ENCODE data around the gene RAB38.

RAB38 gene

DNA sequence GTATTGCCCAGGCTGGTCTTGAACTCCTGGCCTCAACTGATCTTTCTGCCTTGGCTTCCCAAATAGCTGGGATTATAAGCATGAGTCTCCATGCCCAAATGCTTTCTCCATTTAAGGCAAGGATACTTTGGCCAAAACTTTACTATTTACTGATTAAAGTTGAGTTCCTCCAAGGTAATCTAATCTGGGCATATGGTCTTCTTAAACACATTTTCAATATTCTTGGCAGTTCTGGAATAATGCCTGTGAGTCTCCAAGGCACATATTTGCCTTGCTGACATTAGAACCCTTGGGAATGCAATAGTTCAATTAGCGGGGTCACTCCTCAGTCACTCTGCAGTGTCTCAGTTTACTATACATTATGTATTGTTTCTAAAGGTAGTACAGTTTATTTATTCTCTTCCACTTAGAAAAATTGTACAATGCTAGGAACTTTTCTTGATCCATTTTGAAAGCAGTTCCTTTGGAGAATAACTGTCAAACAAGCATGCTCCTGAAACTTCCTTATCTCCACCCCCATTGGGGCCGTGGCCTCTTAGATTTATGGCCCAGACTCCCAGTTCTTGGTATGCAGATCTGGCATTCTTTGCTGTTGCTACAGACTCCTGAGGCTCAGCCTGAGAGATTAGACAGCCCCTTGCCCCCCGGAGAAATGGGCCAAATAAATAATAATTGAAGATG, 13.1 kb upstream of the RAB38 start:
- Histone ChIP-seq H3K9ac (ENCODE audit: low read length) (no peak overlapping the region), H3K18ac (ENCODE audit: low read length) (no peak overlapping the region), H4K8ac (ENCODE audit: low read depth, low read length) (no peak overlapping the region), H3K4me3 (ENCODE audit: low read depth, low read length) (no peak overlapping the region), H3K79me2 (ENCODE audit: control insufficient read depth, insufficient read depth, low read length, poor library complexity) (no peaks in the 10 kb centered on the region), H3K27me3 (ENCODE audit: insufficient read depth, low read length) (no peaks in the 10 kb centered on the region), H2AK5ac (ENCODE audit: low read length) (no peak overlapping the region), H2BK5ac (ENCODE audit: low read depth, low read length, poor library complexity) (no peak overlapping the region), H3K27ac (ENCODE audit: low read depth, low read length) (no peak overlapping the region), H3K23ac (ENCODE audit: low read length) (no peak overlapping the region), H3K36me3 (ENCODE audit: control insufficient read depth in 1 of 2, insufficient read depth in 2 of 2, low read length in 2 of 2) (no peaks in the 10 kb centered on the region), H3K79me1 (ENCODE audit: low read length) (no peaks in the 10 kb centered on the region), H3K4ac (ENCODE audit: low read depth, low read length) (no peak overlapping the region), H4K91ac (ENCODE audit: low read depth, low read length) (no peak overlapping the region), H2AFZ (ENCODE audit: insufficient read depth, low read length, poor library complexity) (no peak overlapping the region), H2BK12ac (ENCODE audit: low read length) (no peak overlapping the region), H2BK120ac (ENCODE audit: insufficient read depth, low read length, poor library complexity) (no peak overlapping the region), H4K12ac (ENCODE audit: low read depth, low read length) (no peak overlapping the region), H3K9me3 (ENCODE audit: insufficient read depth, low read depth, low read length) (no peaks in the 10 kb centered on the region), H3K4me2 (ENCODE audit: low read length) (no peak overlapping the region), H3K14ac (ENCODE audit: low read length) (no peak overlapping the region), H3K4me1 (ENCODE audit: control insufficient read depth in 1 of 2, insufficient read depth in 2 of 2, low read length in 2 of 2) (peaks cover 0 to 2% of the 10 kb centered on the region in 2 experiments)
- no peak for DNase-seq
- no CpG with 5 or more reads among the region's 3 CpGs for WGBS (ENCODE audit: extremely low coverage, insufficient coverage, insufficient read length)

- no peak overlapping the region for H3K4me3 ChIP-seq (ENCODE audit: low read depth, low read length)
- H3K14ac ChIP-seq (ENCODE audit: low read length) = no peak overlapping the region
- H4K91ac ChIP-seq (ENCODE audit: low read depth, low read length) = no peak overlapping the region
- no CpG with 5 or more reads among the region's 3 CpGs for WGBS (ENCODE audit: extremely low coverage, insufficient coverage, insufficient read length)
- H3K18ac ChIP-seq (ENCODE audit: low read length) = no peak overlapping the region
- H3K4me2 ChIP-seq (ENCODE audit: low read length) = no peak overlapping the region
- no peaks in the 10 kb centered on the region for H3K27me3 ChIP-seq (ENCODE audit: insufficient read depth, low read length)
- no peak overlapping the region for H2BK12ac ChIP-seq (ENCODE audit: low read length)
- no peak overlapping the region for H3K4ac ChIP-seq (ENCODE audit: low read depth, low read length)
- H3K23ac ChIP-seq (ENCODE audit: low read length) = no peak overlapping the region
- H3K9ac ChIP-seq (ENCODE audit: low read length) = no peak overlapping the region
- no peaks in the 10 kb centered on the region for H3K9me3 ChIP-seq (ENCODE audit: insufficient read depth, low read depth, low read length)
- H3K79me2 ChIP-seq (ENCODE audit: control insufficient read depth, insufficient read depth, low read length, poor library complexity) = no peaks in the 10 kb centered on the region
- no peak overlapping the region for H4K8ac ChIP-seq (ENCODE audit: low read depth, low read length)
- DNase-seq = no peak
- no peak overlapping the region for H2BK120ac ChIP-seq (ENCODE audit: insufficient read depth, low read length, poor library complexity)
- H3K4me1 ChIP-seq (ENCODE audit: control insufficient read depth in 1 of 2, insufficient read depth in 2 of 2, low read length in 2 of 2) = no peaks in the 10 kb centered on the region
- H2BK5ac ChIP-seq (ENCODE audit: low read depth, low read length, poor library complexity) = no peak overlapping the region
- no peak overlapping the region for H3K27ac ChIP-seq (ENCODE audit: low read depth, low read length)
- no peaks in the 10 kb centered on the region for H3K79me1 ChIP-seq (ENCODE audit: low read length)
- H2AK5ac ChIP-seq (ENCODE audit: low read length) = no peak overlapping the region
- H3K36me3 ChIP-seq (ENCODE audit: control insufficient read depth in 1 of 2, insufficient read depth in 2 of 2, low read length in 2 of 2) = no peaks in the 10 kb centered on the region
- no peak overlapping the region for H2AFZ ChIP-seq (ENCODE audit: insufficient read depth, low read length, poor library complexity)
- no peak overlapping the region for H4K12ac ChIP-seq (ENCODE audit: low read depth, low read length)
Measured at GRCh38 chr11:88183233-88183632, 8.0 kb upstream of the RAB38 start.

DNA sequence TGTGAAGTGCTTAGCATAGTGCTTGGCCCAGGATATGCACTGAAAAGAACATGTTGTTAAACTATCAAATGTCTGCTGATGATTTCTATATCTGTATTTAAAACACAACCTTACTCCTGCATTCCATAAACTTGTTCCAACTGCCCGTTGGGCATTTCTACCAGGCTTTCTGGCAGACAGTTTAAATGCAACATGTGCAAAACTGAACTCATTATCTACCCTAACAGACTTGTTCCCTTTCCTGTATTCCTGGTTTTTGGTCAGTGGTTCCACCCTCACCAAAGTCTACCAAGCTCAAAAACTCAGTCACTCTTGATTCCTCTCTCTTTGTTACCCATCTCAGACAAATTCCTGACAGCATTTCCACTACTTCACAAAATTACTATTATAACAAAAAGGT, 6.5 kb upstream of the RAB38 start:
- H3K14ac ChIP-seq (ENCODE audit: low read length) = no peak overlapping the region
- no CpG with 5 or more reads among the region's 1 CpG for WGBS (ENCODE audit: extremely low coverage, insufficient coverage, insufficient read length)
- H2BK5ac ChIP-seq (ENCODE audit: low read depth, low read length, poor library complexity) = no peak overlapping the region

GRCh38 chr11:88179971-88180629, 4.9 kb upstream of the RAB38 start:
- Histone ChIP-seq H3K27ac (ENCODE audit: low read depth, low read length) (no peak overlapping the region), H3K79me2 (ENCODE audit: control insufficient read depth, insufficient read depth, low read length, poor library complexity) (no peaks in the 10 kb centered on the region), H3K79me1 (ENCODE audit: low read length) (no peaks in the 10 kb centered on the region), H3K18ac (ENCODE audit: low read length) (no peak overlapping the region), H3K23ac (ENCODE audit: low read length) (no peak overlapping the region), H2BK120ac (ENCODE audit: insufficient read depth, low read length, poor library complexity) (no peak overlapping the region), H3K36me3 (ENCODE audit: control insufficient read depth in 1 of 2, insufficient read depth in 2 of 2, low read length in 2 of 2) (no peaks in the 10 kb centered on the region), H3K4ac (ENCODE audit: low read depth, low read length) (no peak overlapping the region), H4K91ac (ENCODE audit: low read depth, low read length) (no peak overlapping the region), H2BK5ac (ENCODE audit: low read depth, low read length, poor library complexity) (no peak overlapping the region), H3K4me2 (ENCODE audit: low read length) (no peak overlapping the region), H4K12ac (ENCODE audit: low read depth, low read length) (no peak overlapping the region), H2AK5ac (ENCODE audit: low read length) (no peak overlapping the region), H3K4me1 (ENCODE audit: control insufficient read depth in 1 of 2, insufficient read depth in 2 of 2, low read length in 2 of 2) (peaks cover 0 to 4% of the 10 kb centered on the region in 2 experiments), H3K9me3 (ENCODE audit: insufficient read depth, low read depth, low read length) (no peaks in the 10 kb centered on the region), H3K14ac (ENCODE audit: low read length) (no peak overlapping the region), H3K9ac (ENCODE audit: low read length) (no peak overlapping the region), H3K4me3 (ENCODE audit: low read depth, low read length) (no peak overlapping the region), H2AFZ (ENCODE audit: insufficient read depth, low read length, poor library complexity) (no peak overlapping the region), H2BK12ac (ENCODE audit: low read length) (no peak overlapping the region), H3K27me3 (ENCODE audit: insufficient read depth, low read length) (no peaks in the 10 kb centered on the region), H4K8ac (ENCODE audit: low read depth, low read length) (no peak overlapping the region)
- WGBS (ENCODE audit: extremely low coverage, insufficient coverage, insufficient read length) = no CpG with 5 or more reads among the region's 3 CpGs
- no peak for DNase-seq

More for the DNA sequence above, 6.5 kb upstream of the RAB38 start:
- H3K23ac ChIP-seq (ENCODE audit: low read length) = no peak overlapping the region
- no peaks in the 10 kb centered on the region for H3K4me1 ChIP-seq (ENCODE audit: control insufficient read depth in 1 of 2, insufficient read depth in 2 of 2, low read length in 2 of 2)
- H3K27ac ChIP-seq (ENCODE audit: low read depth, low read length) = no peak overlapping the region
- H4K8ac ChIP-seq (ENCODE audit: low read depth, low read length) = no peak overlapping the region
- H2AFZ ChIP-seq (ENCODE audit: insufficient read depth, low read length, poor library complexity) = no peak overlapping the region
- no peak overlapping the region for H3K4me3 ChIP-seq (ENCODE audit: low read depth, low read length)
- no peaks in the 10 kb centered on the region for H3K27me3 ChIP-seq (ENCODE audit: insufficient read depth, low read length)
- no peaks in the 10 kb centered on the region for H3K79me2 ChIP-seq (ENCODE audit: control insufficient read depth, insufficient read depth, low read length, poor library complexity)
- no peak for DNase-seq
- no peaks in the 10 kb centered on the region for H3K36me3 ChIP-seq (ENCODE audit: control insufficient read depth in 1 of 2, insufficient read depth in 2 of 2, low read length in 2 of 2)
- no peak overlapping the region for H2BK120ac ChIP-seq (ENCODE audit: insufficient read depth, low read length, poor library complexity)
- no peaks in the 10 kb centered on the region for H3K9me3 ChIP-seq (ENCODE audit: insufficient read depth, low read depth, low read length)
- H3K4me2 ChIP-seq (ENCODE audit: low read length) = no peak overlapping the region
- H2AK5ac ChIP-seq (ENCODE audit: low read length) = no peak overlapping the region
- no peak overlapping the region for H3K4ac ChIP-seq (ENCODE audit: low read depth, low read length)
- no peak overlapping the region for H4K91ac ChIP-seq (ENCODE audit: low read depth, low read length)
- H3K9ac ChIP-seq (ENCODE audit: low read length) = no peak overlapping the region
- H4K12ac ChIP-seq (ENCODE audit: low read depth, low read length) = no peak overlapping the region
- no peak overlapping the region for H2BK12ac ChIP-seq (ENCODE audit: low read length)
- no peak overlapping the region for H3K18ac ChIP-seq (ENCODE audit: low read length)
- no peaks in the 10 kb centered on the region for H3K79me1 ChIP-seq (ENCODE audit: low read length)

All from trophoblast cell (in vitro differentiated cells and primary cell).